IMR-90 (cell line): Measurements from ENCODE around the gene NFIA. TPM values are rescaled to one million over a fixed set of nuclear protein-coding genes. Genes with fewer than 3 reads are reported as not detected.

Experiments
- ATAC-seq: fragments of 200-7000 bp; cut with Tn5 transposase; 2 replicates; pipeline ENCODE4 v1.9.1; 2020; ENCODE audit warnings: low read depth, mild to moderate bottlenecking, moderate library complexity
- BruUV-seq: library from RNA; stranded (reverse); fragments of 400-500 nt; replicated peaks from 2 replicates; lab custom pipeline; 2021; lab: Mats Ljungman, UMichigan
- CTCF ChIA-PET: fragments of 300-600 bp; formaldehyde crosslinking; extraction: SDS; loops from one replicate; lab custom pipeline; 2021; ENCODE audit warnings: antibody characterized with exemption; lab: Yijun Ruan, JAX
- POLR2A ChIA-PET: fragments of 300-600 bp; sonication (Branson Sonifier 250); formaldehyde crosslinking; loops from one replicate; lab custom pipeline; 2022; ENCODE audit warnings: antibody characterized with exemption; ENCODE audit not compliant: unreplicated experiment; lab: Charles Lee
- DNase-seq: peaks from one replicate; pipeline ENCODE4 v3.0.0; 2013
- H2AFZ ChIP-seq: replicated peaks from 2 replicates; pipeline ENCODE3; 2013; ENCODE audit warnings: low read length, mild to moderate bottlenecking; ENCODE audit not compliant: poor library complexity
- H2AK5ac ChIP-seq: 2 replicates; pipeline ENCODE4 v1.6.1; 2013; ENCODE audit warnings: low read depth, low read length, inconsistent platforms
- H2AK9ac ChIP-seq: replicated peaks from 2 replicates; pipeline ENCODE3; 2013; ENCODE audit warnings: mild to moderate bottlenecking, low read depth, low read length, moderate library complexity; ENCODE audit not compliant: poor library complexity
- H2BK120ac ChIP-seq: 2 replicates; pipeline ENCODE4 v1.6.1; 2013; ENCODE audit warnings: low read depth, low read length, inconsistent platforms
- H2BK15ac ChIP-seq: 3 replicates; pipeline ENCODE4 v1.6.1; 2013; ENCODE audit warnings: low read depth, low read length, inconsistent platforms
- H2BK20ac ChIP-seq: 2 replicates; pipeline ENCODE4 v1.6.1; 2013; ENCODE audit warnings: low read depth, mild to moderate bottlenecking, inconsistent platforms, low read length, moderate library complexity
- H2BK5ac ChIP-seq: 2 replicates; pipeline ENCODE4 v1.6.1; 2013; ENCODE audit warnings: mild to moderate bottlenecking, low read depth, low read length, inconsistent platforms; ENCODE audit not compliant: poor library complexity, severe bottlenecking
- H3K14ac ChIP-seq: replicated peaks from 2 replicates; pipeline ENCODE4 v1.6.1; 2013; ENCODE audit warnings: low read depth, low read length, inconsistent platforms
- H3K18ac ChIP-seq: 2 replicates; pipeline ENCODE4 v1.6.1; 2013; ENCODE audit warnings: low read depth, low read length, control low read depth
- H3K23ac ChIP-seq: 2 replicates; pipeline ENCODE4 v1.6.1; 2013; ENCODE audit warnings: low read depth, low read length, inconsistent platforms
- H3K27ac ChIP-seq: 2 replicates; pipeline ENCODE4 v1.5.1; 2013; ENCODE audit warnings: mild to moderate bottlenecking, control low read depth, low read length; ENCODE audit not compliant: insufficient read depth
- H3K27me3 ChIP-seq: 2 replicates; pipeline ENCODE4 v1.6.1; 2013; ENCODE audit warnings: low read length; ENCODE audit not compliant: control insufficient read depth, insufficient read depth
- H3K36me3 ChIP-seq: 2 replicates; pipeline ENCODE4 v1.6.1; 2013; ENCODE audit warnings: low read length, mixed read lengths; ENCODE audit not compliant: control insufficient read depth, insufficient read depth
- H3K4ac ChIP-seq: 2 replicates; pipeline ENCODE4 v1.6.1; 2013; ENCODE audit warnings: low read depth, low read length, inconsistent platforms
- H3K4me1 ChIP-seq: 2 replicates; pipeline ENCODE4 v1.6.1; 2013; ENCODE audit warnings: low read length, mixed read lengths; ENCODE audit not compliant: control insufficient read depth, insufficient read depth
- H3K4me2 ChIP-seq: 2 replicates; pipeline ENCODE4 v1.6.1; 2013; ENCODE audit warnings: low read depth, mild to moderate bottlenecking, control low read depth, low read length, moderate library complexity
- H3K4me3 ChIP-seq: 2 replicates; pipeline ENCODE4 v1.5.1; 2013; ENCODE audit warnings: low read depth, mild to moderate bottlenecking, control low read depth, low read length, moderate library complexity; ENCODE audit not compliant: insufficient read depth
- H3K56ac ChIP-seq: 2 replicates; pipeline ENCODE4 v1.6.1; 2013; ENCODE audit warnings: low read length, inconsistent platforms; ENCODE audit not compliant: insufficient read depth; ENCODE audit errors: extremely low read depth
- H3K79me1 ChIP-seq, 2 experiments: 2 replicates each; pipeline ENCODE4 v1.6.1; 2013; ENCODE audit warnings: low read length in 2 of 2, inconsistent platforms in 1 of 2, low read depth in 1 of 2
- H3K9ac ChIP-seq: 2 replicates; pipeline ENCODE4 v1.6.1; 2013; ENCODE audit warnings: low read depth, low read length, control low read depth
- H3K9me1 ChIP-seq: 2 replicates; pipeline ENCODE4 v1.6.1; 2013; ENCODE audit warnings: low read length, inconsistent platforms; ENCODE audit not compliant: insufficient read depth
- H3K9me3 ChIP-seq: 2 replicates; pipeline ENCODE4 v1.6.1; 2013; ENCODE audit warnings: low read length; ENCODE audit not compliant: control insufficient read depth, insufficient read depth
- H4K20me1 ChIP-seq: 2 replicates; pipeline ENCODE4 v1.6.1; 2013; ENCODE audit warnings: low read length, inconsistent platforms; ENCODE audit not compliant: insufficient read depth
- H4K5ac ChIP-seq: 2 replicates; pipeline ENCODE4 v1.6.1; 2013; ENCODE audit warnings: mild to moderate bottlenecking, low read depth, low read length, control low read depth
- H4K8ac ChIP-seq, 2 experiments: 2 replicates each; pipeline ENCODE4 v1.6.1; 2013; ENCODE audit warnings: low read depth in 2 of 2, low read length in 2 of 2, control low read depth in 1 of 2, inconsistent platforms in 1 of 2
- H4K91ac ChIP-seq: 2 replicates; pipeline ENCODE4 v1.6.1; 2013; ENCODE audit warnings: low read depth, low read length, inconsistent platforms; ENCODE audit not compliant: insufficient read depth
- BHLHE40 ChIP-seq: fragments of 150-350 bp; IDR thresholded peaks from 2 replicates; pipeline ENCODE4 v1.6.1; 2016; ENCODE audit warnings: mild to moderate bottlenecking, low read depth, low read length
- CEBPB ChIP-seq: IDR thresholded peaks from 2 replicates; pipeline ENCODE4 v1.6.1; 2012; ENCODE audit warnings: low read depth, low read length, improper control_type of control experiment
- CHD1 ChIP-seq: IDR thresholded peaks from 2 replicates; pipeline ENCODE4 v1.6.1; 2012; ENCODE audit warnings: low read depth, low read length, improper control_type of control experiment
- CTCF ChIP-seq: conservative IDR thresholded peaks from 2 replicates; pipeline ENCODE4 v1.5.1; 2012; ENCODE audit warnings: mild to moderate bottlenecking, low read depth, low read length, improper control_type of control experiment
- ELK1 ChIP-seq: fragments of 150-350 bp; IDR thresholded peaks from 2 replicates; pipeline ENCODE4 v1.6.1; 2016; ENCODE audit warnings: low read depth, mild to moderate bottlenecking, low read length, moderate library complexity, borderline replicate concordance
- FOS ChIP-seq: fragments of 150-350 bp; IDR thresholded peaks from 2 replicates; pipeline ENCODE4 v1.6.1; 2016; ENCODE audit warnings: low read depth, low read length
- MAFK ChIP-seq: IDR thresholded peaks from 2 replicates; pipeline ENCODE4 v1.6.1; 2012; ENCODE audit warnings: low read depth, low read length, improper control_type of control experiment
- MAZ ChIP-seq: IDR thresholded peaks from 2 replicates; pipeline ENCODE4 v1.6.1; 2012; ENCODE audit warnings: low read depth, mild to moderate bottlenecking, low read length, improper control_type of control experiment, moderate library complexity, borderline replicate concordance
- MXI1 ChIP-seq: IDR thresholded peaks from 2 replicates; pipeline ENCODE4 v1.6.1; 2012; ENCODE audit warnings: low read depth, mild to moderate bottlenecking, low read length, moderate library complexity, borderline replicate concordance
- NFE2L2 ChIP-seq: fragments of 150-350 bp; IDR thresholded peaks from 2 replicates; pipeline ENCODE4 v1.6.1; 2016; ENCODE audit warnings: low read depth, mild to moderate bottlenecking, low read length
- POLR2A ChIP-seq: IDR thresholded peaks from 2 replicates; pipeline ENCODE4 v1.6.1; 2012; ENCODE audit warnings: mild to moderate bottlenecking, low read depth, low read length
- RAD21 ChIP-seq: IDR thresholded peaks from 2 replicates; pipeline ENCODE4 v1.6.1; 2012; ENCODE audit warnings: low read length, improper control_type of control experiment
- RCOR1 ChIP-seq: IDR thresholded peaks from 2 replicates; pipeline ENCODE4 v1.6.1; 2012; ENCODE audit warnings: mild to moderate bottlenecking, low read length, improper control_type of control experiment; ENCODE audit not compliant: insufficient replicate concordance
- RFX5 ChIP-seq: IDR thresholded peaks from 2 replicates; pipeline ENCODE4 v1.8.0; 2012; ENCODE audit warnings: low read depth, mild to moderate bottlenecking, low read length, moderate library complexity
- SMC3 ChIP-seq: fragments of 150-350 bp; IDR thresholded peaks from 2 replicates; pipeline ENCODE4 v1.6.1; 2016; ENCODE audit warnings: low read depth, mild to moderate bottlenecking, antibody characterized with exemption, low read length, moderate library complexity
- USF2 ChIP-seq: fragments of 150-350 bp; IDR thresholded peaks from 2 replicates; pipeline ENCODE4 v1.6.1; 2017; ENCODE audit warnings: mild to moderate bottlenecking, antibody characterized with exemption, low read length, low read depth
- WGBS, 2 experiments: methylation state at CpG; one replicate each; pipeline versions ENCODE4 v1.1.5 to v1.1.7; 2013; ENCODE audit warnings: missing lambda C conversion rate in 2 of 2; ENCODE audit not compliant: insufficient read length in 1 of 2; ENCODE audit errors: extremely low coverage in 2 of 2; 5-methylcytosine and 5-hydroxymethylcytosine counted together
- dilution Hi-C: fragments of 300-500 bp; cut with HindIII; formaldehyde crosslinking; loops from one replicate; pipeline ENCODE4 v1.14.3; 2018; ENCODE audit warnings: low sequenced_read_pairs; ENCODE audit not compliant: unreplicated experiment
- in situ Hi-C: fragments of 300-500 bp; cut with MboI; formaldehyde crosslinking; loops from 3 replicates; pipeline ENCODE4 v1.14.3; 2019; ENCODE audit warnings: low sequenced_read_pairs, inconsistent platforms, mixed read lengths
- intact Hi-C: fragments of 100-400 bp; cut with micrococcal nuclease; formaldehyde crosslinking; loops from 2 replicates; pipeline ENCODE4 v1.10.0; 2022
- polyA plus RNA-seq, 3 experiments: library from polyadenylated mRNA; depleted of rRNA; stranded (reverse); fragments of >200 nt; gene quantifications; 2 replicates each; pipeline ENCODE4 v1.2.3, GENCODE V29; 2012; ENCODE audit warnings: low replicate concordance in 1 of 3
- total RNA-seq: library from RNA; depleted of rRNA; stranded (reverse); fragments of >200 nt; gene quantifications from 2 replicates; pipeline ENCODE4 v1.2.3, GENCODE V29; 2012

NFIA gene
- total and polyA plus RNA-seq, 2 of the 4 experiments (the other 2 are of a cell fraction): 1.6 to 2.2 TPM

DNA sequence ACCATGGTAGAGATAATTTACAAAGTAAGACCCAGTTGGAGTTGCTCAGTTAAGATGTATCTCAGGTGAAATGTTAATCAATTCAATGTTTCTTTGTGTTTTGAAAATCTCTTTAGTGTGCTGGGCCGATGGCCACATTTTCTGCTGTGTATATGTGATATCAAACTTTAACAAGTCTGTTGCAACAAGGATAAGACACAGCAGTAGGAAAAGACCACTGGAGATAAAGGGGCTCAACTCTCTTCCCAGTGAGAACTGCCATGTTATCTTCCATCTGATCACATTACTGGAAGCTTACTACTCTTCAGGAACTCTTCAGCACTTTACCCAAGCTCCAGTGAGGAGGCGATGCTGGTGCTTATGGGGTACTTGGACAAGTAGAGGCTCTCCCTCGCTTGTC, 227.7 kb downstream of the NFIA start:
- no peaks in the 10 kb centered on the region for H4K20me1 ChIP-seq
- no peaks in the 10 kb centered on the region for H3K79me1 ChIP-seq
- DNase-seq (no peak), ATAC-seq (no peak)
- dilution Hi-C loops (no loop called here), in situ Hi-C loops (no loop called here), intact Hi-C loops (no loop called here)
- H2AFZ ChIP-seq: no peak overlapping the region
- H3K18ac ChIP-seq: no peak overlapping the region
- H3K4ac ChIP-seq: no peak overlapping the region
- no peak overlapping the region for H4K91ac ChIP-seq
- no peak overlapping the region for H4K8ac ChIP-seq
- H2BK20ac ChIP-seq: no peak overlapping the region
- no peaks in the 10 kb centered on the region; the same call in 1 of the 2 replicates for H3K27me3 ChIP-seq
- POLR2A ChIA-PET: no interaction called here
- CTCF ChIA-PET: no interaction called here
- no peak overlapping the region for H2AK5ac ChIP-seq
- H3K14ac ChIP-seq: no peak overlapping the region
- no peak overlapping the region for H3K4me2 ChIP-seq
- no peak overlapping the region for H4K5ac ChIP-seq
- no peak overlapping the region for H3K23ac ChIP-seq
- no peak overlapping the region for H3K4me3 ChIP-seq
- no peak overlapping the region for H3K9ac ChIP-seq
- no peaks in the 10 kb centered on the region for H3K4me1 ChIP-seq
- no peak overlapping the region for H2BK5ac ChIP-seq
- H3K27ac ChIP-seq: no peak overlapping the region
- H3K56ac ChIP-seq: no peak overlapping the region
- no peak overlapping the region for H2BK120ac ChIP-seq
- H2AK9ac ChIP-seq: no peak overlapping the region
- no TSS peak for BruUV-seq
- H3K9me3 ChIP-seq: no peaks in the 10 kb centered on the region
- H3K9me1 ChIP-seq: no peaks in the 10 kb centered on the region
- TF ChIP-seq MAFK (no peak), RFX5 (no peak), CHD1 (no peak), RCOR1 (no peak), CTCF (no peak), RAD21 (no peak), MAZ (no peak), SMC3 (no peak), ELK1 (no peak), NFE2L2 (no peak), USF2 (no peak), FOS (no peak), MXI1 (no peak), CEBPB (no peak), BHLHE40 (no peak), POLR2A (no peak)
- WGBS, 2 experiments: no CpG with 5 or more reads among the region's 3 CpGs
- H3K36me3 ChIP-seq: no peaks in the 10 kb centered on the region
- H2BK15ac ChIP-seq: no peak overlapping the region
